GM12874 (cell line): ENCODE measurements around the gene VRK1.

ENCODE experiments used
- CTCF ChIP-seq: IDR thresholded peaks from 2 replicates; pipeline ENCODE4 v1.5.1; 2011; ENCODE audit warnings: low read depth, mild to moderate bottlenecking, control low read depth, low read length, moderate library complexity; ENCODE audit not compliant: insufficient read depth

VRK1 gene, protein sequence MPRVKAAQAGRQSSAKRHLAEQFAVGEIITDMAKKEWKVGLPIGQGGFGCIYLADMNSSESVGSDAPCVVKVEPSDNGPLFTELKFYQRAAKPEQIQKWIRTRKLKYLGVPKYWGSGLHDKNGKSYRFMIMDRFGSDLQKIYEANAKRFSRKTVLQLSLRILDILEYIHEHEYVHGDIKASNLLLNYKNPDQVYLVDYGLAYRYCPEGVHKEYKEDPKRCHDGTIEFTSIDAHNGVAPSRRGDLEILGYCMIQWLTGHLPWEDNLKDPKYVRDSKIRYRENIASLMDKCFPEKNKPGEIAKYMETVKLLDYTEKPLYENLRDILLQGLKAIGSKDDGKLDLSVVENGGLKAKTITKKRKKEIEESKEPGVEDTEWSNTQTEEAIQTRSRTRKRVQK

GRCh38 chr14:96796851-96797581 lies at the start of gene VRK1:
Gene VRK1 (plus strand): TSS chr14:96797382. CDS start chr14:96833472, 36,090 bp downstream.
- no peak for TF ChIP-seq CTCF

- no peak for TF ChIP-seq CTCF
Observed at GRCh38 chr14:96747608-96748007, 49.6 kb upstream of the VRK1 start.

DNA sequence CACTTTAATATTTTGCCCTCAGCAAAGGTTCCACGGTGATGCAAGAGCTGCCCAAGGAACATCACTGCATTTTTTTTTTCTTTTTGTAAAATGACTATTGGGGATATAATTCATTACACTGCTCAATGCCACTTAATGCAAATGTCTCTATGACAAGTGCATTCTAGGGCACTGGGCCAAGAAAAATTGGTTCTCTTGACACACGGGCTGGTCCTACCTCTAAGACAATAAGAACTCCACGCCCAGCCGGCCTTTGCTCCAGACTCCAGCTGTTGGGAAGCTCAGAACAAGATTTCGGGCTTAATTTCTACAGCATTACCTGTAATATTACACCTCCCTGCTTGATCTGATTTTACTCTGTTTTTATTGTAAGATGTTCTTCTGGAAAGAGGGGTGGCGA lies 48.8 kb upstream of the VRK1 start:
- TF ChIP-seq CTCF, result no peak

GRCh38 chr14:96751505-96751904 lies 45.7 kb upstream of the VRK1 start:
- TF ChIP-seq CTCF, result no peak

GRCh38 chr14:96752125-96752524 lies 45.1 kb upstream of the VRK1 start:
- no peak for TF ChIP-seq CTCF

DNA sequence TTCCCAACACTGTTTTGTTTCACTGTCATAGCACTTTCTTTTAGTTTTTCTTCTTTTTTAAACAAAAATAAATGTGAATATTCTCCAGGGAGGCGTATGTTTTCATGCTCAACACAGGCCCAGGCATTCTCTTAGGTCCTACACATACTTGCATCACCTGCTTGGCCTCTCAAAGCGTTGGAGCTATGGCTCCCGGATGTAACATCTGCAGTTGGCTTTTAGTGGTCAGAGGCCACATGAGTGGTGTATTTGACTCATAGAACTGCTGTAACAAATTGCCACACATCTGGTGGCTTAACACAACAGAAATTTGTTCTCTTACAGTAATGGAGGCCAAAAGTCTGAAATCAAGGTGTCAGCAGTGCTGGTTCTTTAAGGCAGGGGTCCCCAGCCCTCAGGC lies 44.6 kb upstream of the VRK1 start:
- TF ChIP-seq CTCF, result no peak

GRCh38 chr14:96754162-96754844 lies 42.9 kb upstream of the VRK1 start:
- TF ChIP-seq CTCF, result no peak
